Right atrium auricular region (tissue), 2 donors: ENCODE measurements around the gene CRHR1. TPM values are rescaled to one million over a fixed set of nuclear protein-coding genes. Genes with fewer than 3 reads are reported as not detected.

ENCODE experiments used
- DNase-seq: peaks from one replicate; pipeline ENCODE4 v3.0.0-alpha.2; 2019; ENCODE audit warnings: low spot score
- H3K27ac ChIP-seq, 2 donors: fragments of 200-600 bp; sonication (generic); 1 replicate in 1 of 2; 2 replicates in 1 of 2; pipeline ENCODE4 v1.5.1; 2016 to 2019
- H3K27me3 ChIP-seq, 2 donors: fragments of 200-600 bp; sonication (generic); one replicate each; pipeline versions ENCODE4 v1.5.1 to v1.6.0; 2017 to 2019
- H3K36me3 ChIP-seq: fragments of 200-600 bp; sonication (generic); one replicate; pipeline ENCODE4 v1.5.1; 2016
- H3K4me1 ChIP-seq, 2 donors: fragments of 200-600 bp; sonication (generic); one replicate each; pipeline versions ENCODE4 v1.5.1 to v1.6.0; 2017 to 2019
- H3K4me3 ChIP-seq, 2 donors: fragments of 200-600 bp; sonication (generic); 1 replicate in 1 of 2; 2 replicates in 1 of 2; pipeline ENCODE4 v1.5.1; 2017 to 2019; ENCODE audit warnings: mild to moderate bottlenecking in 1 of 2, moderate library complexity in 1 of 2
- H3K9me3 ChIP-seq, 2 donors: fragments of 200-600 bp; sonication (generic); one replicate each; pipeline ENCODE4 v1.5.1; 2019
- total RNA-seq, 2 donors: library from RNA; depleted of rRNA; stranded (reverse); fragments of >200 nt; gene quantifications; one replicate each; pipeline ENCODE4 v1.1.0, GENCODE V29; 2016
- TF ChIP-seq, protein P1 (sequence below), 2 donors: fragments of 200-600 bp; sonication (generic); IDR thresholded peaks; one replicate each; pipeline ENCODE4 v1.5.1; 2019; ENCODE audit warnings: antibody characterized with exemption in 2 of 2

CRHR1 gene
- total RNA-seq, 2 donors from 2014 or later = not detected

DNA sequence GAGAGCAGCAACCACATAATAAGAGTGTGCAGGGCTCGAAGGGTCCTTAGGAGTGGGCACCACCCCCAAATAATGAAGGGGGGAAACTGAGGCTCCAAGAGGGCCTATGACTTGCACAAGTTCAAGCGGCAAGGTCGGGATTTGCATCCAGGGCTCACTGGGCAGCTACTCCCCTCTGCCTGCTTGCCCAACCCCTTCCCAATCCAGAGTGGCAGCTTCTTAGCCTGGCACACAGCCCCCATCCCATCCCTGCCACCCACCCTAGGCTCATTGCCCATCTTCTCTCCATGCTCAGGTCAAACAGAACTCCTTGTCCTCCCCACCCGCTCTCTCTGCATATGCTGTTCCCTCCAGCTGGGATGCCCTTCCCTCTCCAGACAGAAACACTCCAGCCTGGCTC lies 63.0 kb downstream of the CRHR1 start:
- no peak for DNase-seq
- TF ChIP-seq, protein P1, sequence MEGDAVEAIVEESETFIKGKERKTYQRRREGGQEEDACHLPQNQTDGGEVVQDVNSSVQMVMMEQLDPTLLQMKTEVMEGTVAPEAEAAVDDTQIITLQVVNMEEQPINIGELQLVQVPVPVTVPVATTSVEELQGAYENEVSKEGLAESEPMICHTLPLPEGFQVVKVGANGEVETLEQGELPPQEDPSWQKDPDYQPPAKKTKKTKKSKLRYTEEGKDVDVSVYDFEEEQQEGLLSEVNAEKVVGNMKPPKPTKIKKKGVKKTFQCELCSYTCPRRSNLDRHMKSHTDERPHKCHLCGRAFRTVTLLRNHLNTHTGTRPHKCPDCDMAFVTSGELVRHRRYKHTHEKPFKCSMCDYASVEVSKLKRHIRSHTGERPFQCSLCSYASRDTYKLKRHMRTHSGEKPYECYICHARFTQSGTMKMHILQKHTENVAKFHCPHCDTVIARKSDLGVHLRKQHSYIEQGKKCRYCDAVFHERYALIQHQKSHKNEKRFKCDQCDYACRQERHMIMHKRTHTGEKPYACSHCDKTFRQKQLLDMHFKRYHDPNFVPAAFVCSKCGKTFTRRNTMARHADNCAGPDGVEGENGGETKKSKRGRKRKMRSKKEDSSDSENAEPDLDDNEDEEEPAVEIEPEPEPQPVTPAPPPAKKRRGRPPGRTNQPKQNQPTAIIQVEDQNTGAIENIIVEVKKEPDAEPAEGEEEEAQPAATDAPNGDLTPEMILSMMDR (IDR thresholded peaks at IDR 0.05) = no peak
- no peaks in the 10 kb centered on the region for H3K36me3 ChIP-seq
- H3K27ac ChIP-seq = no peak overlapping the region
- no peaks in the 10 kb centered on the region for H3K4me1 ChIP-seq
- no peaks in the 10 kb centered on the region for H3K27me3 ChIP-seq
- no peaks in the 10 kb centered on the region for H3K9me3 ChIP-seq
- no peak overlapping the region for H3K4me3 ChIP-seq

- TF ChIP-seq, protein P1 (IDR thresholded peaks at IDR 0.05) = no peak
- no peak overlapping the region for H3K4me3 ChIP-seq
- H3K27ac ChIP-seq = no peak overlapping the region
- no peaks in the 10 kb centered on the region for H3K4me1 ChIP-seq
- no peaks in the 10 kb centered on the region for H3K27me3 ChIP-seq
- DNase-seq = no peak
- H3K36me3 ChIP-seq = no peaks in the 10 kb centered on the region
- no peaks in the 10 kb centered on the region for H3K9me3 ChIP-seq
Observed at GRCh38 chr17:45847747-45848146, 63.6 kb downstream of the CRHR1 start.

- Histone ChIP-seq H3K4me1 (no peaks in the 10 kb centered on the region), H3K36me3 (no peaks in the 10 kb centered on the region), H3K4me3 (no peak overlapping the region), H3K27me3 (no peaks in the 10 kb centered on the region), H3K9me3 (no peaks in the 10 kb centered on the region), H3K27ac (no peak overlapping the region)
- TF ChIP-seq, protein P1 (IDR thresholded peaks at IDR 0.05) = no peak
- DNase-seq = no peak
Observed at GRCh38 chr17:45848405-45848804, 64.3 kb downstream of the CRHR1 start.

- Histone ChIP-seq H3K36me3 (no peaks in the 10 kb centered on the region), H3K4me3 (no peak overlapping the region), H3K27me3 (no peaks in the 10 kb centered on the region), H3K9me3 (no peaks in the 10 kb centered on the region), H3K4me1 (no peaks in the 10 kb centered on the region), H3K27ac (no peak overlapping the region)
- TF ChIP-seq, protein P1 (IDR thresholded peaks at IDR 0.05) = no peak
- DNase-seq = no peak
Observed at GRCh38 chr17:45848868-45849535, 64.9 kb downstream of the CRHR1 start.

DNA sequence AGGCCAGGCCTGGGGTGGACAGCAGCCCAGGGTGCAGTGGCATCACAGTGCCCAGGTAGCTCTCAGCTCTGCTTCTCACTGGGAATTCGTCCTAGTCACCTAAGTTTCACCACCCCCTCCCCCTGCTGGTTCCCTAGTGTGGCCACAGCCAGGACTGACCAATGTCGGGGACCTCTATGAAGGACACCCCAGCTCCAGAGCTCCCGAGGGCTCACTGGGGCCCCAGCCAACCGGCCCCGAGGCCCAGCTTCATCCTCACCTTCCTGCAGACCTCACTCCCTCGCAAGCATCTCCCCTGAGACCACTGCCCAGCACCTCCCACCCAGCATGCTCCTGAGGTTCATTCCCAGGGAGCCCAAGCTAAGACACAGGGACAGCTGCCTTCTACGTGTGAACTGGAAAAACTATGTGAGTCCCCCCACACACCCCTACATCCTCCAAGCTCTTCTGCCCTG lies 65.4 kb downstream of the CRHR1 start:
- Histone ChIP-seq H3K27ac (no peak overlapping the region), H3K4me1 (no peaks in the 10 kb centered on the region), H3K27me3 (no peaks in the 10 kb centered on the region), H3K36me3 (no peaks in the 10 kb centered on the region), H3K9me3 (no peaks in the 10 kb centered on the region), H3K4me3 (no peak overlapping the region)
- no peak for DNase-seq
- TF ChIP-seq, protein P1 (IDR thresholded peaks at IDR 0.05) = no peak

DNA sequence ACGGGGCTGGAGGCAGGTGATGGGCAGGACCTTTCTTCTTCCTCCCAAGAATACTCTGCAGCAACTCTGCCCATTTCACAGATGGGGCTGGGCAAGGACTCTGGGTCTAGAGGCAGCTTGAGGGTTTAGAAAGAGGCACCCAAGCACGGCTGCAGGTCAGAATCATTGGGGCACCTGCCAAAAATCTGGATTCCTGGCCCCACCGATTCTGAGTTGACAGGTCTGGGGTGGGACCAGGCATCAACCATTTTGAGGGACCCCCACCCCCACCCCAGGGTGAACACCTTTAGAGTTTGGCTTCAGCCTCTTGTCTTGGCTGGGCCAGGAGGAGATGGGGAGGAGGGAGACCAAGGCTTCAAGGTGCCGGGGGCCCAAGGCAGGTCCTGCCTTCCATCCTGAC lies 65.9 kb downstream of the CRHR1 start:
- no peak for DNase-seq
- Histone ChIP-seq H3K9me3 (no peaks in the 10 kb centered on the region), H3K4me3 (no peak overlapping the region), H3K36me3 (no peaks in the 10 kb centered on the region), H3K4me1 (no peaks in the 10 kb centered on the region), H3K27ac (no peak overlapping the region), H3K27me3 (no peaks in the 10 kb centered on the region)
- TF ChIP-seq, protein P1 (IDR thresholded peaks at IDR 0.05) = no peak
